PC-3 (cell line): Measurements from ENCODE around the gene PRDM10. TPM values are rescaled to one million over a fixed set of nuclear protein-coding genes. Genes with fewer than 3 reads are reported as not detected.
A peak's percentile ranks its signal among the peaks of the same experiment; 100 is the strongest.

Experiments
- ATAC-seq: fragments of 200-7000 bp; cut with Tn5 transposase; 2 replicates; pipeline ENCODE4 v1.9.1; 2020; ENCODE audit warnings: mild to moderate bottlenecking, moderate library complexity
- Bru-seq: library from RNA; stranded (reverse); fragments of 400-500 nt; gene quantifications from one replicate; lab custom pipeline; 2021; lab: Mats Ljungman, UMichigan
- BruChase-seq, 2 experiments: library from RNA; stranded (reverse); fragments of 400-500 nt; gene quantifications; one replicate each; lab custom pipeline; 2021; lab: Mats Ljungman, UMichigan
- BruUV-seq: library from RNA; stranded (reverse); fragments of 400-500 nt; replicated peaks from 2 replicates; lab custom pipeline; 2021; lab: Mats Ljungman, UMichigan
- CTCF ChIA-PET: fragments of 300-600 bp; sonication (Branson Sonifier 250); formaldehyde crosslinking; loops from one replicate; lab custom pipeline; 2022; ENCODE audit warnings: antibody characterized with exemption; lab: Charles Lee
- POLR2A ChIA-PET: fragments of 300-600 bp; sonication (Branson Sonifier 250); formaldehyde crosslinking; loops from one replicate; lab custom pipeline; 2022; ENCODE audit warnings: antibody characterized with exemption; ENCODE audit not compliant: unreplicated experiment; lab: Charles Lee
- DNase-seq: peaks from one replicate; pipeline ENCODE4 v3.0.0-alpha.2; 2015
- H2AFZ ChIP-seq: fragments of 300-600 bp; sonication (generic); 2 replicates; pipeline ENCODE4 v1.6.0; 2016; ENCODE audit warnings: antibody characterized with exemption, low read length
- H3F3A ChIP-seq: fragments of 300-600 bp; sonication (generic); one replicate; pipeline ENCODE4 v1.6.0; 2017; ENCODE audit warnings: antibody characterized with exemption, low read length, control low read depth, mild to moderate bottlenecking; ENCODE audit not compliant: unreplicated experiment
- H3K27ac ChIP-seq: fragments of 300-600 bp; sonication (generic); 2 replicates; pipeline ENCODE4 v1.5.1; 2016; ENCODE audit warnings: mild to moderate bottlenecking, low read length
- H3K27me3 ChIP-seq: fragments of 300-600 bp; sonication (generic); 2 replicates; pipeline ENCODE4 v1.6.1; 2016; ENCODE audit warnings: low read length, mixed read lengths
- H3K36me3 ChIP-seq: fragments of 300-600 bp; sonication (generic); 2 replicates; pipeline ENCODE4 v1.6.1; 2016; ENCODE audit warnings: low read depth, mixed run types, low read length, mixed read lengths
- H3K4me1 ChIP-seq: fragments of 300-600 bp; sonication (generic); 2 replicates; pipeline ENCODE4 v1.5.1; 2016; ENCODE audit warnings: low read length; ENCODE audit not compliant: insufficient read depth
- H3K4me2 ChIP-seq: fragments of 300-600 bp; sonication (generic); 2 replicates; pipeline ENCODE4 v1.6.0; 2016; ENCODE audit warnings: low read length
- H3K4me3 ChIP-seq: fragments of 300-600 bp; sonication (generic); 2 replicates; pipeline ENCODE4 v1.5.1; 2016; ENCODE audit warnings: mild to moderate bottlenecking, low read length, mixed read lengths
- H3K79me2 ChIP-seq: fragments of 300-600 bp; sonication (generic); 2 replicates; pipeline ENCODE4 v1.6.1; 2017; ENCODE audit warnings: low read length, mixed read lengths
- H3K9ac ChIP-seq: fragments of 300-600 bp; sonication (generic); 2 replicates; pipeline ENCODE4 v1.6.0; 2016; ENCODE audit warnings: mild to moderate bottlenecking, low read length
- H3K9me2 ChIP-seq: fragments of 300-600 bp; sonication (generic); replicated peaks from 2 replicates; pipeline ENCODE4 v1.6.1; 2016; ENCODE audit warnings: mixed run types, low read length, mixed read lengths
- H3K9me3 ChIP-seq: fragments of 300-600 bp; sonication (generic); 2 replicates; pipeline ENCODE4 v1.6.1; 2016; ENCODE audit warnings: low read length, mixed read lengths
- H4K20me1 ChIP-seq: fragments of 300-600 bp; sonication (generic); 2 replicates; pipeline ENCODE4 v1.6.1; 2016; ENCODE audit warnings: low read length, mixed read lengths
- CTCF ChIP-seq: fragments of 300-600 bp; sonication (generic); conservative IDR thresholded peaks from 2 replicates; pipeline ENCODE4 v1.5.1; 2017; ENCODE audit warnings: antibody characterized with exemption, low read depth, mild to moderate bottlenecking, low read length
- EZH2 ChIP-seq: fragments of 300-600 bp; sonication (generic); IDR thresholded peaks from one replicate; pipeline ENCODE4 v1.6.1; 2017; ENCODE audit warnings: antibody characterized with exemption, mild to moderate bottlenecking, low read length; ENCODE audit not compliant: unreplicated experiment
- EZH2phosphoT487 ChIP-seq: fragments of 300-600 bp; sonication (generic); IDR thresholded peaks from 2 replicates; pipeline ENCODE4 v1.6.1; 2018; ENCODE audit warnings: mild to moderate bottlenecking, antibody characterized with exemption, low read length, borderline replicate concordance
- intact Hi-C: fragments of 100-400 bp; cut with micrococcal nuclease; formaldehyde crosslinking; loops from 2 replicates; pipeline ENCODE4 v1.9.0; 2023
- long read RNA-seq: library from polyadenylated mRNA; unstranded; transcript quantifications from one replicate; pipeline ENCODE4 v2.0.0, GENCODE V29; 2021; ENCODE audit not compliant: unreplicated experiment
- total RNA-seq: library from RNA; depleted of rRNA; stranded (reverse); fragments of >200 nt; gene quantifications from 2 replicates; pipeline ENCODE4 v1.2.3, GENCODE V29; 2014; rRNA removed

Gene PRDM10
- total RNA-seq (7.3 and 8.5 TPM in 2 replicates), Bru-seq, nascent RNA (percentile 72 among the genes with signal in this experiment), BruChase-seq, experiment 1, labeled RNA remaining after a 6-hour chase (percentile 78 among the genes with signal in this experiment), BruChase-seq, experiment 2, labeled RNA remaining after a 2-hour chase (percentile 74 among the genes with signal in this experiment)
- long read RNA-seq, partial matches to known transcripts = 14 of 29 reads
- long read RNA-seq, other reads (novel, unspliced or antisense) = 15 of 29 reads

DNA sequence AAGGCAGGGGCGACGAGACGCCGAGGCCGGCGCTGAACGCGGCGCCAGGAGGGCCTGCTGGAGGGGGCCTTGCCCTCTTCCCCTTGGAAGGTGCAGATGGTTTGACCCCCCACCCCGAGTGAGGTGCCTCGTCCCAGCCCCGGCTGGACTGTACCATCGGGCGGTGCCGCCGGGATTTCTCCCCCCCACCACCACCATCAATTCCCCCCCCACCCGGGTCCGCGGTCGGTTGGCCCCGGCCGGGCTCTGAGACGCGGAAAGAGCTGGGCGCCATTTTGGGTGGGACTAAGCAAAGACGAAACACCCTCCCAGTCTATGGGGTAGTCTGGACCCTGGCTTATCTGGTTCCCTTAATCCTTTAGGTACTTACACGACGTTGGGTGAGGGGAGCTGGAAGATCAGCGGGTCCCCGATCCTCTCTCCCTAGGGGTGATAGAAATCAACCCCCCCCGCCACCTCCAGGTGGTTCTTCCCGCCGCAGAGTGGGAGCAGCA lies at the start of gene PRDM10:
PRDM10 (minus strand) TSS at position 484 of the 494 bp plus-strand sequence. CDS start 41,871 bp downstream, outside the sequence.
- H3F3A ChIP-seq = no peaks in the 10 kb centered on the region
- peak within 1 kb of the TSS; percentile 98 for H3K27ac ChIP-seq
- peaks cover 50% of the 10 kb centered on the region for H3K79me2 ChIP-seq
- no peaks in the 10 kb centered on the region for H4K20me1 ChIP-seq
- intact Hi-C loops = loop anchor here (2.0 to 5.0 kb wide), 5 partner anchors 40 to 215 kb away; no protein-coding TSS in a partner anchor
- ATAC-seq = peak; percentile 51
- peak within 1 kb of the TSS; percentile 86 for H3K4me3 ChIP-seq
- H3K9me3 ChIP-seq = no peaks in the 10 kb centered on the region
- peaks cover 26% of the 10 kb centered on the region for H3K4me1 ChIP-seq
- no TSS peak for BruUV-seq
- ChIA-PET POLR2A (interaction anchor here (0.6 to 1.6 kb wide), 11 partner anchors 10 to 1384 kb away, joined by 3 to 31 read pairs (median 16); no protein-coding TSS in a partner anchor), CTCF (interaction anchor here (0.6 to 1.9 kb wide), 4 partner anchors 70 to 130 kb away, joined by 3 to 37 read pairs (median 4); no protein-coding TSS in a partner anchor)
- DNase-seq = peak; percentile 90
- TF ChIP-seq EZH2phosphoT487 (no peak), CTCF (no peak), EZH2 (no peak)
- peak within 1 kb of the TSS; percentile 87 for H3K4me2 ChIP-seq
- H3K9ac ChIP-seq = peak within 1 kb of the TSS; percentile 97
- H3K9me2 ChIP-seq = no peaks in the 10 kb centered on the region
- peak within 1 kb of the TSS; percentile 88 for H2AFZ ChIP-seq
- H3K27me3 ChIP-seq = no peaks in the 10 kb centered on the region
- peaks cover 2% of the 10 kb centered on the region; the same call in 1 of the 2 replicates for H3K36me3 ChIP-seq

GRCh38 chr11:130051082-130051481 lies 48.4 kb upstream of the PRDM10 start:
- ATAC-seq (no peak), DNase-seq (no peak)
- Histone ChIP-seq H3K79me2 (no peaks in the 10 kb centered on the region), H2AFZ (no peak overlapping the region), H3K27me3 (no peaks in the 10 kb centered on the region), H3K9me3 (no peaks in the 10 kb centered on the region), H3K4me1 (no peaks in the 10 kb centered on the region), H3K9me2 (no peaks in the 10 kb centered on the region), H4K20me1 (no peaks in the 10 kb centered on the region), H3K4me2 (no peak overlapping the region), H3K9ac (no peak overlapping the region), H3K36me3 (no peaks in the 10 kb centered on the region), H3K4me3 (no peak overlapping the region), H3F3A (no peaks in the 10 kb centered on the region), H3K27ac (no peak overlapping the region)
- CTCF ChIA-PET = no interaction called here
- BruUV-seq = no TSS peak
- intact Hi-C loops = no loop called here
- TF ChIP-seq EZH2phosphoT487 (no peak), CTCF (no peak), EZH2 (no peak)
- POLR2A ChIA-PET = interaction anchor here (0.5 kb wide), 1 partner anchor 48 kb away, joined by 21 read pairs; the partner anchor contains the start of gene PRDM10

GRCh38 chr11:130050257-130050656 lies 47.6 kb upstream of the PRDM10 start:
- no peaks in the 10 kb centered on the region for H3K36me3 ChIP-seq
- H3K27ac ChIP-seq = no peak overlapping the region
- intact Hi-C loops = no loop called here
- ChIA-PET CTCF (no interaction called here), POLR2A (no interaction called here)
- H2AFZ ChIP-seq = no peak overlapping the region
- H3K4me2 ChIP-seq = no peak overlapping the region
- H3K9me3 ChIP-seq = no peaks in the 10 kb centered on the region
- no peaks in the 10 kb centered on the region for H3K4me1 ChIP-seq
- no TSS peak for BruUV-seq
- H3F3A ChIP-seq = no peaks in the 10 kb centered on the region
- no peaks in the 10 kb centered on the region for H3K79me2 ChIP-seq
- DNase-seq (no peak), ATAC-seq (peak; percentile 43; the same call in 1 of the 2 replicates)
- H3K27me3 ChIP-seq = no peaks in the 10 kb centered on the region
- H3K9me2 ChIP-seq = no peaks in the 10 kb centered on the region
- H4K20me1 ChIP-seq = no peaks in the 10 kb centered on the region
- H3K9ac ChIP-seq = no peak overlapping the region
- H3K4me3 ChIP-seq = no peak overlapping the region
- TF ChIP-seq EZH2 (no peak), CTCF (no peak), EZH2phosphoT487 (no peak)
